AG04450 (cell line): ENCODE measurements around the gene SPRTN. TPM values are rescaled to one million over a fixed set of nuclear protein-coding genes. Genes with fewer than 3 reads are reported as not detected.

Source experiments
- CTCF ChIA-PET: fragments of 300-600, 350-600 bp; formaldehyde crosslinking; extraction: SDS; loops from one replicate; lab custom pipeline; 2022; ENCODE audit warnings: antibody characterized with exemption, inconsistent platforms; lab: Charles Lee
- POLR2A ChIA-PET: fragments of 350-600 bp; formaldehyde crosslinking; extraction: SDS; loops from one replicate; lab custom pipeline; 2021; ENCODE audit warnings: antibody characterized with exemption, inconsistent platforms; lab: Yijun Ruan, JAX
- DNase-seq: peaks from one replicate; pipeline ENCODE4 v3.0.0-alpha.2; 2011; ENCODE audit warnings: low read depth, low spot score
- H3K27ac ChIP-seq: one replicate; pipeline ENCODE4 v1.5.1; 2012; ENCODE audit warnings: low read depth, low read length, control low read depth
- H3K27me3 ChIP-seq: one replicate; pipeline ENCODE4 v1.6.0; 2012; ENCODE audit warnings: low read length; ENCODE audit not compliant: control insufficient read depth, insufficient read depth
- H3K4me3 ChIP-seq: 2 replicates; pipeline ENCODE4 v1.5.1; 2011; ENCODE audit warnings: mild to moderate bottlenecking, low read depth, low read length, control low read depth
- H3K9me3 ChIP-seq: 2 replicates; pipeline ENCODE4 v1.5.1; 2012; ENCODE audit warnings: low read length; ENCODE audit not compliant: control insufficient read depth, insufficient read depth
- polyA plus RNA-seq: library from polyadenylated mRNA; depleted of rRNA; stranded (reverse); fragments of >200 nt; gene quantifications from 2 replicates; pipeline ENCODE4 v1.2.3, GENCODE V29; 2011
- TF ChIP-seq, protein P1 (sequence below): IDR thresholded peaks from 2 replicates; pipeline ENCODE4 v1.5.1; 2011; ENCODE audit warnings: low read depth, low read length, control low read depth, inconsistent platforms

Gene SPRTN
- polyA plus RNA-seq, 1 experiment = 12.6 TPM

GRCh38 chr1:231311720-231312431, 26.2 kb upstream of the SPRTN start:
- no peak for DNase-seq
- Histone ChIP-seq H3K9me3 (no peaks in the 10 kb centered on the region; the same call in 1 of the 2 replicates), H3K27ac (no peak overlapping the region), H3K4me3 (no peak overlapping the region), H3K27me3 (no peaks in the 10 kb centered on the region)
- TF ChIP-seq, protein P1, sequence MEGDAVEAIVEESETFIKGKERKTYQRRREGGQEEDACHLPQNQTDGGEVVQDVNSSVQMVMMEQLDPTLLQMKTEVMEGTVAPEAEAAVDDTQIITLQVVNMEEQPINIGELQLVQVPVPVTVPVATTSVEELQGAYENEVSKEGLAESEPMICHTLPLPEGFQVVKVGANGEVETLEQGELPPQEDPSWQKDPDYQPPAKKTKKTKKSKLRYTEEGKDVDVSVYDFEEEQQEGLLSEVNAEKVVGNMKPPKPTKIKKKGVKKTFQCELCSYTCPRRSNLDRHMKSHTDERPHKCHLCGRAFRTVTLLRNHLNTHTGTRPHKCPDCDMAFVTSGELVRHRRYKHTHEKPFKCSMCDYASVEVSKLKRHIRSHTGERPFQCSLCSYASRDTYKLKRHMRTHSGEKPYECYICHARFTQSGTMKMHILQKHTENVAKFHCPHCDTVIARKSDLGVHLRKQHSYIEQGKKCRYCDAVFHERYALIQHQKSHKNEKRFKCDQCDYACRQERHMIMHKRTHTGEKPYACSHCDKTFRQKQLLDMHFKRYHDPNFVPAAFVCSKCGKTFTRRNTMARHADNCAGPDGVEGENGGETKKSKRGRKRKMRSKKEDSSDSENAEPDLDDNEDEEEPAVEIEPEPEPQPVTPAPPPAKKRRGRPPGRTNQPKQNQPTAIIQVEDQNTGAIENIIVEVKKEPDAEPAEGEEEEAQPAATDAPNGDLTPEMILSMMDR = no peak
- ChIA-PET POLR2A (no interaction called here), CTCF (no interaction called here)

DNA sequence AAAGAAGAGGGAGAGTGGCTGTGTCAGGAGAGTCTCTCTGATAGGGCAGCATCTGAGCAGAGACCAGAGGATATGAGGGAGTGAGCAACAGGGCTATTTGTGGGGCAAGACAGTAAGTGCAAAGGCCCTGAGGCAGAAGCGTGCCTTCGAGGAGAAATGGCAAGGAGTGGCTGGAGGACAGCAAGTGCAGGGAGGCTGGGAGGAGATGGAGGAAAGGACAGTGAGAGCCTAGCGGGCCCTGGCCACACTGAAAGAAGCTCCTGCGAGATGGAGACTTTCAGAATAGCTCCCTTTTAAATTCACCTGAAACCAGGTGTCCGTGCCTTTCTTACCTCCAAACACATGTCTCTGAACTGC, 25.7 kb upstream of the SPRTN start:
- peaks cover 4% of the 10 kb centered on the region; the same call in 1 of the 2 replicates for H3K9me3 ChIP-seq
- no peaks in the 10 kb centered on the region for H3K27me3 ChIP-seq
- TF ChIP-seq, protein P1 = no peak
- H3K27ac ChIP-seq = no peak overlapping the region
- ChIA-PET POLR2A (no interaction called here), CTCF (no interaction called here)
- no peak overlapping the region for H3K4me3 ChIP-seq
- DNase-seq = no peak

GRCh38 chr1:231313661-231314060, 24.4 kb upstream of the SPRTN start:
- no peak overlapping the region for H3K4me3 ChIP-seq
- DNase-seq = no peak
- TF ChIP-seq, protein P1 = no peak
- no peak overlapping the region for H3K27ac ChIP-seq
- H3K9me3 ChIP-seq = peaks cover 10% of the 10 kb centered on the region
- POLR2A ChIA-PET = no interaction called here
- H3K27me3 ChIP-seq = no peaks in the 10 kb centered on the region
- CTCF ChIA-PET = interaction anchor here (0.5 kb wide), 1 partner anchor 44 kb away, joined by 3 read pairs; no protein-coding TSS in a partner anchor

GRCh38 chr1:231315887-231316286, 22.2 kb upstream of the SPRTN start:
- POLR2A ChIA-PET = interaction anchor here (1.5 kb wide), 1 partner anchor 22 kb away, joined by 3 read pairs; the partner anchor contains the start of genes EXOC8 and SPRTN
- DNase-seq = no peak
- H3K4me3 ChIP-seq = no peak overlapping the region

More at GRCh38 chr1:231315887-231316286, 22.2 kb upstream of the SPRTN start:
- CTCF ChIA-PET = interaction anchor here (0.6 to 1.6 kb wide), 8 partner anchors 9 to 1979 kb away, joined by 3 to 6 read pairs (median 4); no protein-coding TSS in a partner anchor
- Histone ChIP-seq H3K27ac (no peak overlapping the region), H3K27me3 (no peaks in the 10 kb centered on the region), H3K9me3 (peaks cover 10% of the 10 kb centered on the region)
- TF ChIP-seq, protein P1 = peak; percentile 43
